Activated CD4-positive, alpha-beta T cell treated with anti-CD3 and anti-CD28 coated beads, Interleukin-10, Interleukin-2, amounts not matched to agents 100 ng/mL and 50 ng/mL, durations not matched to agents 16 hours and 8 hours (primary cell): ENCODE data around the gene MVB12B.
"Not testable (repeated sequence)": the region's sequence is repeated elsewhere in the genome, so short reads cannot be mapped to it uniquely, and the experiment has no call there.

Experiments
- DNase-seq: peaks from one replicate; pipeline ENCODE4 v3.0.0-alpha.2; 2020

The MVB12B gene

DNA sequence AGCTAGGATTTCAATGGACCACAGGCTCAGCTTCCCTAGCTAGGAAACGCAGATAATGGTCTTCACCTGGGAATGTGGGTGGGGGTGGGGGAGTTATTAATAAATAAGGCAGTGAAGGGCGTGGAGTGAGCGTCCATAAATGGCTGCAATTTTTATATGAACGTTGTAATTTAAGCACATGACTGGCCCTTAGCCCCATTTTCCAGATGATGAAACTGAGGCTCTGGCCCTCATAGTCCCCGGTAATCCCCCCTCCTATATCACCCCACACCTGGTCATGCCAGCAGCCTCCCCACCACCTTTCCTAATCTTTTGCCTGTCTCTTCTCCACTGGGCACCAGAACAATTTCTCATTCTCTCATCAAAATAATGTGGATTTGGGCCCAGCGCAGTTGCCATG lies 225.2 kb downstream of the MVB12B start:
- no peak for DNase-seq

DNA sequence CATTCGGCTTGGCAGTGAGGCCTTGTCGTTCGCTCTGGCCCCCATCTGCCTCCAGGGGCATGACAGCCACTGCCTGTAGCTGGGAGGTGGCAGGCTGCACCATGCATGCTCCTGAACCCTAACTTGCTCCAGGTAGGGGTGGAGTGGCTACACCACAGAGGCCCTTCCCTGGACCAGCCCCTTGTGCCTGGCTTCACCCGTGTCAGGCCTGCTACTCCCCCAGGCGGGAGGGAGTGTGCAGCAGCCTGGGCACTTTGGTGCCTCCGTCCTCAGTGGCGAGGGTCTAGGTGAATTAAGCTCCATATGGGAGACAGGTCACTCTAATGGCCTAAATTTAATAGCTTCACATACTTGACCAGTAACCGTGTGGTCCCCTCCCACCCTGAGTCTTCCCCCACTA lies 227.7 kb downstream of the MVB12B start:
- no peak for DNase-seq

DNA sequence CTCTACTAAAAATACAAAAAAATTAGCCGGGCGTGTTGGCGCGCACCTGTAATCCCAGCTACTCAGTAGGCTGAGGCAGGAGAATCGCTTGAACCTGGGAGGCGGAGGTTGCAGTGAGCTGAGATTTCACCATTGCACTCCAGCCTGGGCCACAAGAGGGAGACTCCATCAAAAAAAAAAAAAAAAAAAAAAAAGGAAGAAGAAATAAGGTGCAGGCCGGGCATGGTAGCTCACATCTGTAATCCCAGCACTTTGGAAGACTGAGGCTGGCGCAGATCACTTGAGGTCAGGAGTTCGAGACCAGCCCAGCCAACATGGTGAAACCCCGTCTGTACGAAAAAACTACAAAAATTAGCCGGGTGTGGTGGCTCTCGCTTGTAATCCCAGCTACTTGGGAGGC lies 228.8 kb downstream of the MVB12B start:
- DNase-seq, result not testable (repeated sequence)
